ENCODE measurements around the gene MSH5. TPM values are rescaled to one million over a fixed set of nuclear protein-coding genes. Genes with fewer than 3 reads are reported as not detected.

The MSH5 gene
- total and polyA plus RNA-seq, 2 donors (not counting 1 experiment from before 2014, with no cell fraction given): 4.3 to 6.0 TPM

DNA sequence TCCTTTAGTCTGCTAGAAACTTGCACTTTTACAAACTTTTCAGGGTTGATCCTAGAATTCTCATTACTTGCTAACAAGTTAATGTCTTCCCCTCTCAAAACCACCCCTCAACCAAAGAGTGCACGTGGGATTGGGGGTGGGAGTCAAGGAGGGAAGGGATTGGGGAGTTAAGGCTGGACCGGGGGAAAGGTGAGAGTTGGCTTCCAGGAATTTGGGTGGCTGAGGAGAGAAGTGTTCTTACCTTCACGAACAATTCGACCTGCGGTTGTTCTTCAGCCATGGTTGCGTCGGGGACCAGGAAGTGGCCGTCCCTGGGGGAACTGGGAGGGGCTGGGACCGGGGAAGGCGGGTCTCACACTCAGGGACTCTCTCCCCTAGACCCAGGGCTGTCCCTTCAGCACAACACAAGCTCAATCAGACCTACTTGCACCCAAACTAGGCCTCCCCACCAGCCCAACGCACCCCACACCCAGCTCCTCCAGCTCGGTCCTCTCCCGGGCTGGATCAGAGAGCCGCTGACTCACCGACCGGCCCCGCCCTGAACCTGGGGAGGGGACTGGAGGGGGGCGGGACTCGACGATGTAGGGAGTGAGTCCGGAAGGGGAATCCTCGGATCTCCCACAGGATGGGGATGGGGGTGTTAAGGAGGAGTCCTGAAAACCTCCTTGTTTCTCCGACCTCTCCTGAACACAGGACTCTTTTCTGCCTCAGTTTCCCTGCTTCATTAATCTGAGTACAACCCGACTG lies 3.6 kb upstream of the MSH5 start, which contains the start of gene CLIC1:
CLIC1 (minus strand) TSS at position 510 of the 747 bp plus-strand sequence; CDS start at position 280, 230 bp downstream.
- Histone ChIP-seq H2AFZ (ENCODE audit: low read length) (peak within 1 kb of the TSS; percentile 63), H3K4me2 (ENCODE audit: extremely low read depth, insufficient read depth, low read length) (peak within 1 kb of the TSS; percentile 98), H3K4me3 (replicated peaks in 1 of 4; ENCODE audit: control extremely low read depth in 1 of 4, insufficient read depth in 1 of 4, low read depth in 3 of 4, low read length in 4 of 4) (peak within 1 kb of the TSS; percentile 89 to 99 (median 97)), H3K9ac (ENCODE audit: insufficient read depth, low read length) (peak within 1 kb of the TSS; percentile 77), H3K36me3 (ENCODE audit: control insufficient read depth, insufficient read depth, low read length) (peaks cover 18% of the 10 kb centered on the region), H4K20me1 (ENCODE audit: control insufficient read depth, extremely low read depth, insufficient read depth, low read length) (no peaks in the 10 kb centered on the region), H3K27me3 (ENCODE audit: control insufficient read depth, insufficient read depth, low read length) (no peaks in the 10 kb centered on the region), H3K27ac (ENCODE audit: insufficient read depth, low read length) (peak within 1 kb of the TSS; percentile 88), H3K4me1 (ENCODE audit: control insufficient read depth, extremely low read depth, insufficient read depth, low read length) (peaks cover 32% of the 10 kb centered on the region), H3K9me3 (ENCODE audit: control insufficient read depth, insufficient read depth, low read depth, low read length) (no peaks in the 10 kb centered on the region), H3K79me2 (ENCODE audit: control insufficient read depth, insufficient read depth, low read length) (peaks cover 52% of the 10 kb centered on the region)
- peak; percentile 79 to 83 for DNase-seq (ENCODE audit: low read depth in 2 of 2)
- TF ChIP-seq EZH2 (IDR thresholded peaks at IDR 0.05; ENCODE audit: low read length, missing control alignments): no peak
- TF ChIP-seq, protein P1, sequence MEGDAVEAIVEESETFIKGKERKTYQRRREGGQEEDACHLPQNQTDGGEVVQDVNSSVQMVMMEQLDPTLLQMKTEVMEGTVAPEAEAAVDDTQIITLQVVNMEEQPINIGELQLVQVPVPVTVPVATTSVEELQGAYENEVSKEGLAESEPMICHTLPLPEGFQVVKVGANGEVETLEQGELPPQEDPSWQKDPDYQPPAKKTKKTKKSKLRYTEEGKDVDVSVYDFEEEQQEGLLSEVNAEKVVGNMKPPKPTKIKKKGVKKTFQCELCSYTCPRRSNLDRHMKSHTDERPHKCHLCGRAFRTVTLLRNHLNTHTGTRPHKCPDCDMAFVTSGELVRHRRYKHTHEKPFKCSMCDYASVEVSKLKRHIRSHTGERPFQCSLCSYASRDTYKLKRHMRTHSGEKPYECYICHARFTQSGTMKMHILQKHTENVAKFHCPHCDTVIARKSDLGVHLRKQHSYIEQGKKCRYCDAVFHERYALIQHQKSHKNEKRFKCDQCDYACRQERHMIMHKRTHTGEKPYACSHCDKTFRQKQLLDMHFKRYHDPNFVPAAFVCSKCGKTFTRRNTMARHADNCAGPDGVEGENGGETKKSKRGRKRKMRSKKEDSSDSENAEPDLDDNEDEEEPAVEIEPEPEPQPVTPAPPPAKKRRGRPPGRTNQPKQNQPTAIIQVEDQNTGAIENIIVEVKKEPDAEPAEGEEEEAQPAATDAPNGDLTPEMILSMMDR (conservative IDR thresholded peaks at IDR 0.05 in 1 of 2, IDR thresholded peaks at IDR 0.05 in 1 of 2; ENCODE audit: low read depth in 1 of 2, low read length in 2 of 2): no peak

- H4K20me1 ChIP-seq (ENCODE audit: control insufficient read depth, extremely low read depth, insufficient read depth, low read length): no peaks in the 10 kb centered on the region
- H3K36me3 ChIP-seq (ENCODE audit: control insufficient read depth, insufficient read depth, low read length): peaks cover 15% of the 10 kb centered on the region
- TF ChIP-seq, protein P1 (conservative IDR thresholded peaks at IDR 0.05 in 1 of 2, IDR thresholded peaks at IDR 0.05 in 1 of 2; ENCODE audit: low read depth in 1 of 2, low read length in 2 of 2): no peak
- no peak for TF ChIP-seq EZH2 (IDR thresholded peaks at IDR 0.05; ENCODE audit: low read length, missing control alignments)
- peaks cover 52% of the 10 kb centered on the region for H3K79me2 ChIP-seq (ENCODE audit: control insufficient read depth, insufficient read depth, low read length)
- no peak for DNase-seq (ENCODE audit: low read depth in 2 of 2)
- peak overlapping the region; percentile 41 for H2AFZ ChIP-seq (ENCODE audit: low read length)
- H3K4me1 ChIP-seq (ENCODE audit: control insufficient read depth, extremely low read depth, insufficient read depth, low read length): peaks cover 32% of the 10 kb centered on the region
- H3K9me3 ChIP-seq (ENCODE audit: control insufficient read depth, insufficient read depth, low read depth, low read length): no peaks in the 10 kb centered on the region
- H3K27me3 ChIP-seq (ENCODE audit: control insufficient read depth, insufficient read depth, low read length): no peaks in the 10 kb centered on the region
- peak overlapping the region; percentile 98 for H3K4me2 ChIP-seq (ENCODE audit: extremely low read depth, insufficient read depth, low read length)
- H3K27ac ChIP-seq (ENCODE audit: insufficient read depth, low read length): peak overlapping the region; percentile 88
- H3K9ac ChIP-seq (ENCODE audit: insufficient read depth, low read length): peak overlapping the region; percentile 77
- peak overlapping the region; percentile 89 to 99 (median 97) for H3K4me3 ChIP-seq (replicated peaks in 1 of 4; ENCODE audit: control extremely low read depth in 1 of 4, insufficient read depth in 1 of 4, low read depth in 3 of 4, low read length in 4 of 4)
Measured at GRCh38 chr6:31736768-31737314, 3.0 kb upstream of the MSH5 start.

DNA sequence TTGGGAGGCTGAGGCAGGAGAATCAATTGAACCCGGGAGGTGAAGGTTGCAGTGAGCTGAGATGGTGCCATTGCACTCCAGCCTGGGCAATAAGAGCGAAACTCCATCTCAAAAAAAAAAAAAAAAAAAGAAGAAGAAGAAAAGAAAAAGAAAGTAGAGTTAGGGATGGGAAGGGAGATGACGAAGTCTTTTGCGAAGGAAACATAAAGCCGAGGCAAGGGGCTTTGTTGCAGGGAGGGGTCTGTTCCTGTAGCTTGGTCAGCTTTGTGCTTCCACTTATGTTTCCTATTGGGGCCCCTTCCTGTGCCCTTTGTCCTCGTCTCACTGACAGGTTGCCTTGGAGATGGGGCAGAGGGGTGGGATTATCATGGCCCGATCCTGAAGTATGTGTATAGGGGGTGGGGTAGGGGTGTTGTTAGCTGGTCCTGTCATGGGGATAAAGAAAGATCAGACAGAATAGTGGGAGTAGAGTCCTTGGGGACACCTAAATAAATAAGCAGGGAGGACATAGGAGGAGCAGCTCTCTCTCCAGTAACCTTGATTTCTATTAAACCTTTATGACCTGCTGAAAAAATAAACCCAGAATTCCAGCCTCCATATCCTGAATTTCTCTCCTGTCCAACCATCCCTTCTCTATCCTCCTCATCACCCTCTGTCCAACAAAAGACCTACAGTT lies 2.4 kb upstream of the MSH5 start:
- H3K9me3 ChIP-seq (ENCODE audit: control insufficient read depth, insufficient read depth, low read depth, low read length): no peaks in the 10 kb centered on the region

More for the DNA sequence above, 2.4 kb upstream of the MSH5 start:
- peak in 1 of 2 donors; percentile 65 for DNase-seq (ENCODE audit: low read depth in 2 of 2)
- Histone ChIP-seq H4K20me1 (ENCODE audit: control insufficient read depth, extremely low read depth, insufficient read depth, low read length) (no peaks in the 10 kb centered on the region), H3K4me1 (ENCODE audit: control insufficient read depth, extremely low read depth, insufficient read depth, low read length) (peaks cover 31% of the 10 kb centered on the region), H3K79me2 (ENCODE audit: control insufficient read depth, insufficient read depth, low read length) (peaks cover 48% of the 10 kb centered on the region), H3K9ac (ENCODE audit: insufficient read depth, low read length) (no peak overlapping the region), H3K4me2 (ENCODE audit: extremely low read depth, insufficient read depth, low read length) (peak overlapping the region; percentile 49), H3K4me3 (replicated peaks in 1 of 4; ENCODE audit: control extremely low read depth in 1 of 4, insufficient read depth in 1 of 4, low read depth in 3 of 4, low read length in 4 of 4) (peak overlapping the region in 1 of 4 experiments; percentile 19), H2AFZ (ENCODE audit: low read length) (no peak overlapping the region), H3K27me3 (ENCODE audit: control insufficient read depth, insufficient read depth, low read length) (no peaks in the 10 kb centered on the region), H3K27ac (ENCODE audit: insufficient read depth, low read length) (peak overlapping the region; percentile 79), H3K36me3 (ENCODE audit: control insufficient read depth, insufficient read depth, low read length) (peaks cover 9% of the 10 kb centered on the region)
- TF ChIP-seq, protein P1 (conservative IDR thresholded peaks at IDR 0.05 in 1 of 2, IDR thresholded peaks at IDR 0.05 in 1 of 2; ENCODE audit: low read depth in 1 of 2, low read length in 2 of 2): no peak
- no peak for TF ChIP-seq EZH2 (IDR thresholded peaks at IDR 0.05; ENCODE audit: low read length, missing control alignments)

All from fibroblast of lung (primary cell).